Measurements from ENCODE around the gene RGS5.

Gene RGS5

DNA sequence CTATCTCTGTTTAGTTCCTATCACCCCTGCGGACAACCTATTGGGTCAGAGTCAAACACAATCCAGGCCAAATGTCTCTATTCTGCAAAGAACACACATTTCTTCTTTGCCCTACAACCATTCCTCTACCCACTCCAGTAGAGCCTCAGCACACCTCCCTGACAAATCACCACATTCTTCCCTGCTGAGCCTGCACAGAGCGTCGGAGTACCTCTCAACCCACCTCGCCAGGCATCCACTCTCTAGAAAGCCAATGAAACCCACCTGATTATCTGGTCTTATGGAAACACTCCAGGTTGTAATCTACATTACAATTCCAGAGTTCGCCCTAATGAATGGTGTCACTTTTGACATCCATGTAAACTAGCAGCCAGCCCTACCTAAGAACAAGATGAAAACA is 47.1 kb downstream of the RGS5 start:
- Histone ChIP-seq H3K9me3 (ENCODE audit: control insufficient read depth in 1 of 2, low read length in 2 of 2) (no peaks in the 10 kb centered on the region), H3K27me3 (ENCODE audit: control insufficient read depth in 1 of 2, insufficient read depth in 2 of 2, low read length in 2 of 2) (no peaks in the 10 kb centered on the region), H3K4me1 (ENCODE audit: control insufficient read depth in 1 of 2, insufficient read depth in 2 of 2, low read length in 2 of 2) (no peaks in the 10 kb centered on the region), H3K27ac (ENCODE audit: low read depth, low read length) (no peak overlapping the region), H3K9ac (ENCODE audit: low read depth in 1 of 2, low read length in 2 of 2) (no peak overlapping the region), H3K4me3 (ENCODE audit: low read depth in 1 of 2, low read length in 2 of 2) (no peak overlapping the region), H3K36me3 (ENCODE audit: control insufficient read depth in 1 of 2, insufficient read depth in 2 of 2, low read length in 2 of 2) (no peaks in the 10 kb centered on the region)

DNA sequence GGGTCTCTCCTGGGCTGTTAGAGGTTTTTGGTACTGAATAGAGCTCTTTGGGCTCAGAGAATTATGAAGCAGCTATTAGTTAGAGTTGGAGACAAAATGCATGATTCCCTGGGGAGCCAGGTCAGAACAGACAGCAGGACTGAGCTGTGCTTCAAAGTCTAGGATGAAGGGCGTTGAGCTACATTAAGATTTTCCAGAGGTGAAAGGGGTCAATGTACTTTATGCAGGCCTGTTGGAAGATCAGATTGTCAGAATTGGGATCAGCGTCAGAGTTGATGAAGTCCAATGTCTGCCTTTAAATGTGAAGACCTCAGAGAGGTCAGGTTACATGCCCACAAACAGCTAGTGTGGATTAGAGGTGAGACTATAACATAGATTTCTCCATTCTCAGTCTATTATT is 53.8 kb downstream of the RGS5 start:
- Histone ChIP-seq H3K4me1 (ENCODE audit: control insufficient read depth in 1 of 2, insufficient read depth in 2 of 2, low read length in 2 of 2) (no peaks in the 10 kb centered on the region), H3K9ac (ENCODE audit: low read depth in 1 of 2, low read length in 2 of 2) (no peak overlapping the region), H3K36me3 (ENCODE audit: control insufficient read depth in 1 of 2, insufficient read depth in 2 of 2, low read length in 2 of 2) (no peaks in the 10 kb centered on the region), H3K4me3 (ENCODE audit: low read depth in 1 of 2, low read length in 2 of 2) (no peak overlapping the region), H3K9me3 (ENCODE audit: control insufficient read depth in 1 of 2, low read length in 2 of 2) (no peaks in the 10 kb centered on the region), H3K27ac (ENCODE audit: low read depth, low read length) (no peak overlapping the region), H3K27me3 (ENCODE audit: control insufficient read depth in 1 of 2, insufficient read depth in 2 of 2, low read length in 2 of 2) (no peaks in the 10 kb centered on the region)

DNA sequence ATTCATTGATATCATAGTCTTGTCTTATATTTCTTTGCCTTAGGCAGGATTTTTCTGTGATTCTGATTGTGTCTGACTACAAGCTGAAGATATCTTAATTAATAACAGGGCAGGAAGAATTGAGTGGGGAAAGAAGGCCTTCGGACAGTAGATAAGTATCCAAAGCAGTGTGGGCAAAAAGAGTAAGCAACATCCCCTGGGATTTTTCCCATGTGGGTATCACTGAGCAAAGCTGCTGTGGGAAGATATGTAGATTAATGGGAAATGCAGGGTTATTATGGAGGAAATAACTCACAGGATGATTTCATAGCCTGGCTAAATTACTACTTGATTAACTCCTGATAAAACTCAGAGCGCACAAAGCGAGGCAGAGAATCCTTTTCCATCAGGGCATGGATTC is 55.7 kb downstream of the RGS5 start:
- Histone ChIP-seq H3K4me1 (ENCODE audit: control insufficient read depth in 1 of 2, insufficient read depth in 2 of 2, low read length in 2 of 2) (no peaks in the 10 kb centered on the region), H3K9me3 (ENCODE audit: control insufficient read depth in 1 of 2, low read length in 2 of 2) (no peaks in the 10 kb centered on the region), H3K27ac (ENCODE audit: low read depth, low read length) (no peak overlapping the region), H3K4me3 (ENCODE audit: low read depth in 1 of 2, low read length in 2 of 2) (no peak overlapping the region), H3K36me3 (ENCODE audit: control insufficient read depth in 1 of 2, insufficient read depth in 2 of 2, low read length in 2 of 2) (no peaks in the 10 kb centered on the region), H3K27me3 (ENCODE audit: control insufficient read depth in 1 of 2, insufficient read depth in 2 of 2, low read length in 2 of 2) (no peaks in the 10 kb centered on the region), H3K9ac (ENCODE audit: low read depth in 1 of 2, low read length in 2 of 2) (no peak overlapping the region)

DNA sequence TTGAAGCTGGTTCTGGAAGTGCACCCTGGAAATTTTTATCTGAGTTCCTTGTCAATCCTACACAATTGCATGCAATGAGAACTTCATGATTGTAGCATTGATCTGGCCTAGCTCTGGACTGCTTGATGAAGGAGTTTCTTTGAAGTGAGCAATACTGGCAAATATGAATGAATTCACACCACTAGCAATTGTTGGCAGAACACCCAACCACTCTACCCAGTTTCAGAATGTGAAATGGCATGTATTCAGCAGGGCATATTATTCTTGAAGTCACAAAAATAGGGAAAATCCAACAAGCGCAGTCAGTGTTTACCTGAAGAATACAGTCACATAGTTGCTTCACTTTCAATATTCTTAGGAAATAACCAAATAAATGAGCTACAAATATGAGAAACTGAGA is 57.3 kb downstream of the RGS5 start:
- Histone ChIP-seq H3K27me3 (ENCODE audit: control insufficient read depth in 1 of 2, insufficient read depth in 2 of 2, low read length in 2 of 2) (no peaks in the 10 kb centered on the region), H3K4me3 (ENCODE audit: low read depth in 1 of 2, low read length in 2 of 2) (no peak overlapping the region), H3K4me1 (ENCODE audit: control insufficient read depth in 1 of 2, insufficient read depth in 2 of 2, low read length in 2 of 2) (no peaks in the 10 kb centered on the region), H3K9ac (ENCODE audit: low read depth in 1 of 2, low read length in 2 of 2) (no peak overlapping the region), H3K36me3 (ENCODE audit: control insufficient read depth in 1 of 2, insufficient read depth in 2 of 2, low read length in 2 of 2) (no peaks in the 10 kb centered on the region), H3K9me3 (ENCODE audit: control insufficient read depth in 1 of 2, low read length in 2 of 2) (no peaks in the 10 kb centered on the region), H3K27ac (ENCODE audit: low read depth, low read length) (no peak overlapping the region)

DNA sequence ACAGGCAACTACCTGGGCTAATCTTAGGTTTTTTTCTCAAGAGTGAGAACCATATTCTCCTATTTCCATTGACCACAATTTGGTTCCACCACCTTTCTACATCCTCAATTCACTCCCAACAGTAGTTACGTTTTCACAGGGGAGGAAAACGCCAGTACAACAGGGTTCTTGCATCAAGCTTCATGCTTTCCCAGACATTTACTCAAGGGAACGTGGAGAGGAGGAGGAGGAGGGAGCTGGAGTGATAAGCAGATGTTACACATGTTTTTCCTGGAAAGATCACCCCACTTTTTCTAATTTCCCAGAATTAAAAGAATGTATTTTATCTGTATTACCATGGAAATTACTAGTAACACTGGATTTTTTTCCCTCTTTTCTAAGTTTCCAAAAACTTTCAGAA is 58.3 kb downstream of the RGS5 start:
- Histone ChIP-seq H3K9ac (ENCODE audit: low read depth in 1 of 2, low read length in 2 of 2) (no peak overlapping the region), H3K36me3 (ENCODE audit: control insufficient read depth in 1 of 2, insufficient read depth in 2 of 2, low read length in 2 of 2) (no peaks in the 10 kb centered on the region), H3K27me3 (ENCODE audit: control insufficient read depth in 1 of 2, insufficient read depth in 2 of 2, low read length in 2 of 2) (no peaks in the 10 kb centered on the region), H3K27ac (ENCODE audit: low read depth, low read length) (no peak overlapping the region), H3K4me1 (ENCODE audit: control insufficient read depth in 1 of 2, insufficient read depth in 2 of 2, low read length in 2 of 2) (no peaks in the 10 kb centered on the region), H3K4me3 (ENCODE audit: low read depth in 1 of 2, low read length in 2 of 2) (no peak overlapping the region), H3K9me3 (ENCODE audit: control insufficient read depth in 1 of 2, low read length in 2 of 2) (no peaks in the 10 kb centered on the region)

DNA sequence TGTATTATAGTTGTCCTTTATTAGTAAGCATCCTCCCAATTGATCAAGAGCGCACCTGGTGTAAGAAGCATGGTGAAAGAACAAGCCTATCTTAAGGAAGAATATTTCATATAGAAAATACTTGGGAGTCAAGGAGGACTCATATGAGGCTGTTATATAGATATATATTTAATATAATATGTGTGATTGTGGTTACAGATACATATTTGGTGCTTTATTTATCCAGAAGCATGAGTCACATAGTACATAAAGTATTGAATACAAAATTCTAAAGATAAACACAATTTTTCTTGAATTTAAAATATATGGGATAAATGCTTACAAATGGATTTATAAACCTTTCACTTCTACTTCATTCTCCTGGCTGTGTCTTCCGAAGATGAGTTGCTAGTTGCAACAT is 60.6 kb downstream of the RGS5 start:
- H3K9ac ChIP-seq (ENCODE audit: low read depth in 1 of 2, low read length in 2 of 2): no peak overlapping the region
- H3K4me3 ChIP-seq (ENCODE audit: low read depth in 1 of 2, low read length in 2 of 2): no peak overlapping the region
- no peaks in the 10 kb centered on the region for H3K4me1 ChIP-seq (ENCODE audit: control insufficient read depth in 1 of 2, insufficient read depth in 2 of 2, low read length in 2 of 2)
- H3K27ac ChIP-seq (ENCODE audit: low read depth, low read length): no peak overlapping the region
- H3K9me3 ChIP-seq (ENCODE audit: control insufficient read depth in 1 of 2, low read length in 2 of 2): no peaks in the 10 kb centered on the region
- H3K27me3 ChIP-seq (ENCODE audit: control insufficient read depth in 1 of 2, insufficient read depth in 2 of 2, low read length in 2 of 2): no peaks in the 10 kb centered on the region
- no peaks in the 10 kb centered on the region for H3K36me3 ChIP-seq (ENCODE audit: control insufficient read depth in 1 of 2, insufficient read depth in 2 of 2, low read length in 2 of 2)

DNA sequence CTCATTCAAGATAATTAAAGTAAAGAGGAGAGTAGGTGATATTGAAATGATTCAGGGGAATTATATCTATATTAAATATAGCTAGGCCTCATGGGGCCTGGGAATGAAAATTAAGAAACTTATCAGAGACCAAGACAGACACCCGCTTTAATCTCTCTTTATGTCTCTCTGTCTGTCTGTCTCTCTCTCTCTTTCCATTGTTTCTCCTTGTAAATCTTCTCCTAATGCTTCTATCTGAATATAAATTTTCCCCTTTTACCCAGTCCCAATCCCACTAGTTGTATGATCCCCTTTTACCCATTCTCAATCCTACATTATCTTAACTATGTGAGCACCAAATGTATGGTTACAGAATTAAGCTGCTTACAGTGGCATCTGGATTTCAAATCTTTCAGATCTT is 61.2 kb downstream of the RGS5 start:
- Histone ChIP-seq H3K9me3 (ENCODE audit: control insufficient read depth in 1 of 2, low read length in 2 of 2) (no peaks in the 10 kb centered on the region), H3K27me3 (ENCODE audit: control insufficient read depth in 1 of 2, insufficient read depth in 2 of 2, low read length in 2 of 2) (no peaks in the 10 kb centered on the region), H3K4me3 (ENCODE audit: low read depth in 1 of 2, low read length in 2 of 2) (no peak overlapping the region), H3K36me3 (ENCODE audit: control insufficient read depth in 1 of 2, insufficient read depth in 2 of 2, low read length in 2 of 2) (no peaks in the 10 kb centered on the region), H3K4me1 (ENCODE audit: control insufficient read depth in 1 of 2, insufficient read depth in 2 of 2, low read length in 2 of 2) (no peaks in the 10 kb centered on the region), H3K27ac (ENCODE audit: low read depth, low read length) (no peak overlapping the region), H3K9ac (ENCODE audit: low read depth in 1 of 2, low read length in 2 of 2) (no peak overlapping the region)

DNA sequence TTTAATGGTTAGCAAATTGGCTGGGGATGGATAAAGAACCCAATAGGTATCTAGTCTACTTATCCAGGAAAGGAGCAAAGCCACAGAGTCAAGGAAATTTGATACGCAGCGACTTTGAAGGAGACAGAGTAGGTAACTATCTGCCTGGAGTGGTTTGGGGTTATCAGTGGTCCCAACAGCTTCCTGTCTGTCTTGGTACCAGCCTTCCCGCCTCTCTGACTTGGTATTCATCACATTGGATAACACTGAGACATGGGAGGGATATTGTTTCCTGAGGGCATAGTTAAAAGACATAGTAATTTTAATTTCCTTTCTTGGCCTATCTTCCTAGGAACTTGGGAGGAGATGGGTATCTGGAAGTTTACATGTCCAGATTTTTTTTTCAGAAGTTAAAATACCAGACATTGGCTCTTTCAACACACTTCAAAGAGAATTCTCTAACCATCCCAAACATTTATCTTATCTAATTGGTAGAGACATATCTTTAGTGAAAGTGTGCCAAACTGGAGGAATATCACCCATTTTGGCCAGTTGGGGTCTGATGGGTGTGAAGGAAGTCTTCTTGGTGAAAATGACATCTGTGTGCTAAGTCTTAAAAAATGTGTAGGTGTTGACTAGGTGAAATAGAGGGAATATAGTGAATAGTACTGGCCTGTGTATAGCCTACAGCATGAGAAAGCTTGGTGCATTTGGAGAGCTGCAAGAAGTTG is 65.0 kb downstream of the RGS5 start:
- Histone ChIP-seq H3K27me3 (ENCODE audit: control insufficient read depth in 1 of 2, insufficient read depth in 2 of 2, low read length in 2 of 2) (no peaks in the 10 kb centered on the region), H3K9ac (ENCODE audit: low read depth in 1 of 2, low read length in 2 of 2) (no peak overlapping the region), H3K4me3 (ENCODE audit: low read depth in 1 of 2, low read length in 2 of 2) (no peak overlapping the region), H3K9me3 (ENCODE audit: control insufficient read depth in 1 of 2, low read length in 2 of 2) (no peaks in the 10 kb centered on the region), H3K4me1 (ENCODE audit: control insufficient read depth in 1 of 2, insufficient read depth in 2 of 2, low read length in 2 of 2) (no peaks in the 10 kb centered on the region), H3K27ac (ENCODE audit: low read depth, low read length) (no peak overlapping the region), H3K36me3 (ENCODE audit: control insufficient read depth in 1 of 2, insufficient read depth in 2 of 2, low read length in 2 of 2) (no peaks in the 10 kb centered on the region)

DNA sequence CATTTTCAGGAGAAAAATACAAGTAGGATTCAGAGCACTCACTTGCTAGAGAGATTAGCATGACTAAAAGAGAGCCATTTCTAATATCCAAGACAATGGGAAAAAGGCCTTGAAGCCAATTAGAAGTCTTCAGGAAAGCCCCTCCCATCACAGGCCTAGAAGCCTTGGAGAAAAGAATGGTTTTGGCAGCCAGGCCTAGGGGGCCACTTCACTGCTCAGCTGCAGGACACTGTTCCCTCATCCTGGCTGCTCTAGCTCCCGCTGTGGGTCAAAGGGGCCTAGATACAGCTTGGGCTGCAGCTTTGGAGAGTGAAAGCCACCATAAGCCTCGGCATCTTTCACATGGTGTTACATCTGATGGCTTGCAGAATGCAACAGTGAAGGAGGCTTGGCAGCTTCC is 70.7 kb downstream of the RGS5 start:
- no peaks in the 10 kb centered on the region for H3K9me3 ChIP-seq (ENCODE audit: control insufficient read depth in 1 of 2, low read length in 2 of 2)
- H3K4me1 ChIP-seq (ENCODE audit: control insufficient read depth in 1 of 2, insufficient read depth in 2 of 2, low read length in 2 of 2): no peaks in the 10 kb centered on the region
- no peaks in the 10 kb centered on the region for H3K27me3 ChIP-seq (ENCODE audit: control insufficient read depth in 1 of 2, insufficient read depth in 2 of 2, low read length in 2 of 2)
- H3K9ac ChIP-seq (ENCODE audit: low read depth in 1 of 2, low read length in 2 of 2): no peak overlapping the region
- H3K4me3 ChIP-seq (ENCODE audit: low read depth in 1 of 2, low read length in 2 of 2): no peak overlapping the region
- no peaks in the 10 kb centered on the region for H3K36me3 ChIP-seq (ENCODE audit: control insufficient read depth in 1 of 2, insufficient read depth in 2 of 2, low read length in 2 of 2)
- no peak overlapping the region for H3K27ac ChIP-seq (ENCODE audit: low read depth, low read length)

DNA sequence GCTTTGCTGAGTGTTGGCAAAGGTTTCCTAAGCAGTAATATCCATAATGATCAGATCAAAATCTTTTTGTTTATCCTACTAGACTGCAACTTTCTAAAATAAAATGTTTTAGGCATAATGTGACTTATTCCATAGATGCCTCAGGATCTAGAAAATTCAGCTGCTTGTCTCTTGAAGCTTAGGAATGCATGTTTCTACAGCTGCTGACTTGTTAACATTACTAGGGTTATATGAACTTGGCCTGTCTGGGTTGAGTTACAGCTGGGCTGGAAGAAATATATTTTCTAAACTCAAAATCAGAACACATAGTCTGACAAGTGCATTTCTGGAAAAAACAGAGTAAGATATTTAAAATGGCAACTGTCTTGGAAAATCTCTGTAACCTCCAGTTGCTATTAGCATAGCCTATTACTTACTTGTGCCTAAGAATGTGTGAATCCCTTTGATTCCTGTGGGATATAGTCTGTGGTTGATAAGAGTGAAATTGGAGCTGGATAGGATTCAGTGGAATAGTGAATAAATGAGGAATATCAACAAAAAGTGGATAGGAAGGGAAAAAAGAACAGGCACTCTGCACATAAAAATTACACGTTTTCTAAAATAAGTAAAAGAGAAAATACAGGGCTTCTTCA is 72.4 kb downstream of the RGS5 start:
- Histone ChIP-seq H3K36me3 (ENCODE audit: control insufficient read depth in 1 of 2, insufficient read depth in 2 of 2, low read length in 2 of 2) (no peaks in the 10 kb centered on the region), H3K9me3 (ENCODE audit: control insufficient read depth in 1 of 2, low read length in 2 of 2) (no peaks in the 10 kb centered on the region), H3K9ac (ENCODE audit: low read depth in 1 of 2, low read length in 2 of 2) (no peak overlapping the region), H3K27me3 (ENCODE audit: control insufficient read depth in 1 of 2, insufficient read depth in 2 of 2, low read length in 2 of 2) (no peaks in the 10 kb centered on the region), H3K27ac (ENCODE audit: low read depth, low read length) (no peak overlapping the region), H3K4me3 (ENCODE audit: low read depth in 1 of 2, low read length in 2 of 2) (no peak overlapping the region), H3K4me1 (ENCODE audit: control insufficient read depth in 1 of 2, insufficient read depth in 2 of 2, low read length in 2 of 2) (no peaks in the 10 kb centered on the region)

Data from duodenal mucosa (tissue), 2 donors.